Neural cell (in vitro differentiated cells): Measurements from ENCODE around the gene FAM98C. TPM values are rescaled to one million over a fixed set of nuclear protein-coding genes. Genes with fewer than 3 reads are reported as not detected.

Source experiments
- H2AFZ ChIP-seq: fragments of 200-600, 300-800 bp; sonication (generic), shearing (Covaris generic); 2 replicates; pipeline ENCODE4 v1.6.0; 2014; ENCODE audit warnings: low read depth, mild to moderate bottlenecking, antibody characterized with exemption, low read length, moderate library complexity
- H3F3A ChIP-seq: fragments of 200-600 bp; shearing (Covaris generic); 2 replicates; pipeline ENCODE4 v1.6.1; 2016; ENCODE audit warnings: mild to moderate bottlenecking, moderate library complexity, mixed read lengths, antibody characterized with exemption, low read length; ENCODE audit not compliant: insufficient read depth, poor library complexity, severe bottlenecking
- H3K27ac ChIP-seq: fragments of 200-600, 300-800 bp; sonication (generic), shearing (Covaris generic); 2 replicates; pipeline ENCODE4 v1.5.1; 2014; ENCODE audit warnings: mild to moderate bottlenecking, low read length, moderate library complexity
- H3K27me3 ChIP-seq: fragments of 300-800, 200-600 bp; sonication (generic), shearing (Covaris generic); 2 replicates; pipeline ENCODE4 v1.6.0; 2014; ENCODE audit warnings: mild to moderate bottlenecking, low read depth, low read length, moderate library complexity; ENCODE audit not compliant: insufficient read depth
- H3K36me3 ChIP-seq: fragments of 300-800, 200-600 bp; sonication (generic), shearing (Covaris generic); 2 replicates; pipeline ENCODE4 v1.5.1; 2014; ENCODE audit warnings: mild to moderate bottlenecking, antibody characterized with exemption, low read length, moderate library complexity; ENCODE audit not compliant: insufficient read depth
- H3K4me2 ChIP-seq: fragments of 300-800, 200-600 bp; sonication (generic), shearing (Covaris generic); 2 replicates; pipeline ENCODE4 v1.6.0; 2014; ENCODE audit warnings: mild to moderate bottlenecking, low read length
- H3K4me3 ChIP-seq: fragments of 300-800, 200-600 bp; sonication (generic), shearing (Covaris generic); 2 replicates; pipeline ENCODE4 v1.5.1; 2014; ENCODE audit warnings: mild to moderate bottlenecking, low read length, moderate library complexity
- H3K79me2 ChIP-seq: fragments of 200-600 bp; shearing (Covaris generic); replicated peaks from 2 replicates; pipeline ENCODE4 v1.6.0; 2014; ENCODE audit warnings: mild to moderate bottlenecking, low read length, moderate library complexity; ENCODE audit not compliant: insufficient read depth
- H3K9ac ChIP-seq: fragments of 300-800, 200-600 bp; sonication (generic), shearing (Covaris generic); 2 replicates; pipeline ENCODE4 v1.6.1; 2016; ENCODE audit warnings: mild to moderate bottlenecking, low read length, mixed read lengths
- H3K9me2 ChIP-seq: fragments of 200-600 bp; shearing (Covaris generic); 2 replicates; pipeline ENCODE4 v1.6.1; 2016; ENCODE audit warnings: mild to moderate bottlenecking, low read length, mixed read lengths; ENCODE audit not compliant: insufficient read depth
- H3K9me3 ChIP-seq: fragments of 200-600, 300-800 bp; sonication (generic), shearing (Covaris generic); 2 replicates; pipeline ENCODE4 v1.6.1; 2016; ENCODE audit warnings: mild to moderate bottlenecking, mixed run types, low read length, moderate library complexity, mixed read lengths
- H4K20me1 ChIP-seq: fragments of 200-600 bp; shearing (Covaris generic); 2 replicates; pipeline ENCODE4 v1.6.1; 2016; ENCODE audit warnings: mild to moderate bottlenecking, mixed run types; ENCODE audit not compliant: insufficient read depth
- EP300 ChIP-seq: fragments of 450-650 bp; conservative IDR thresholded peaks from 2 replicates; pipeline ENCODE4 v1.6.1; 2014; ENCODE audit warnings: antibody characterized with exemption, mild to moderate bottlenecking, moderate library complexity; ENCODE audit not compliant: poor library complexity, severe bottlenecking
- EZH2 ChIP-seq: fragments of 200-600, 300-800 bp; shearing (Covaris generic), sonication (generic); IDR thresholded peaks from 2 replicates; pipeline ENCODE4 v1.6.1; 2014; ENCODE audit warnings: antibody characterized with exemption, low read length, borderline replicate concordance, mild to moderate bottlenecking; ENCODE audit not compliant: insufficient read depth, poor library complexity, severe bottlenecking
- MXI1 ChIP-seq: fragments of 450-650 bp; conservative IDR thresholded peaks from 2 replicates; pipeline ENCODE4 v1.6.1; 2014; ENCODE audit warnings: antibody characterized with exemption, mild to moderate bottlenecking; ENCODE audit not compliant: poor library complexity, severe bottlenecking
- POLR2AphosphoS5 ChIP-seq: IDR thresholded peaks from 2 replicates; pipeline ENCODE4 v1.6.1; 2012
- RAD21 ChIP-seq: fragments of 450-650 bp; conservative IDR thresholded peaks from 2 replicates; pipeline ENCODE4 v1.6.1; 2014; ENCODE audit warnings: antibody characterized with exemption, mild to moderate bottlenecking, moderate library complexity
- SMC3 ChIP-seq: fragments of 450-650 bp; conservative IDR thresholded peaks from 2 replicates; pipeline ENCODE4 v1.6.1; 2014; ENCODE audit warnings: antibody characterized with exemption, mild to moderate bottlenecking, moderate library complexity; ENCODE audit not compliant: poor library complexity
- TAF1 ChIP-seq: IDR thresholded peaks from 2 replicates; pipeline ENCODE4 v1.6.1; 2012; ENCODE audit warnings: low read depth
- polyA plus RNA-seq: library from polyadenylated mRNA; depleted of rRNA; stranded (reverse); fragments of >200 nt; gene quantifications from 2 replicates; pipeline ENCODE4 v1.2.3, GENCODE V29; 2014
- TF ChIP-seq, protein P1 (sequence below): fragments of 450-650 bp; IDR thresholded peaks from 2 replicates; pipeline ENCODE4 v1.5.1; 2014; ENCODE audit warnings: antibody characterized with exemption, mild to moderate bottlenecking, moderate library complexity; ENCODE audit not compliant: poor library complexity, severe bottlenecking
- TF ChIP-seq, protein P2 (sequence below): IDR thresholded peaks from 2 replicates; pipeline ENCODE4 v1.6.1; 2012; ENCODE audit warnings: borderline replicate concordance

The FAM98C gene
- polyA plus RNA-seq, 1 donor from 2014 or later: 79.3 TPM

- Histone ChIP-seq H3F3A (no peaks in the 10 kb centered on the region), H3K27ac (no peak overlapping the region), H3K9ac (no peak overlapping the region), H3K79me2 (peaks cover under 1% of the 10 kb centered on the region), H3K36me3 (no peaks in the 10 kb centered on the region), H3K4me2 (no peak overlapping the region), H3K27me3 (no peaks in the 10 kb centered on the region), H2AFZ (no peak overlapping the region), H3K9me2 (no peaks in the 10 kb centered on the region), H3K4me3 (no peak overlapping the region), H4K20me1 (no peaks in the 10 kb centered on the region), H3K9me3 (no peaks in the 10 kb centered on the region)
- TF ChIP-seq, protein P1, sequence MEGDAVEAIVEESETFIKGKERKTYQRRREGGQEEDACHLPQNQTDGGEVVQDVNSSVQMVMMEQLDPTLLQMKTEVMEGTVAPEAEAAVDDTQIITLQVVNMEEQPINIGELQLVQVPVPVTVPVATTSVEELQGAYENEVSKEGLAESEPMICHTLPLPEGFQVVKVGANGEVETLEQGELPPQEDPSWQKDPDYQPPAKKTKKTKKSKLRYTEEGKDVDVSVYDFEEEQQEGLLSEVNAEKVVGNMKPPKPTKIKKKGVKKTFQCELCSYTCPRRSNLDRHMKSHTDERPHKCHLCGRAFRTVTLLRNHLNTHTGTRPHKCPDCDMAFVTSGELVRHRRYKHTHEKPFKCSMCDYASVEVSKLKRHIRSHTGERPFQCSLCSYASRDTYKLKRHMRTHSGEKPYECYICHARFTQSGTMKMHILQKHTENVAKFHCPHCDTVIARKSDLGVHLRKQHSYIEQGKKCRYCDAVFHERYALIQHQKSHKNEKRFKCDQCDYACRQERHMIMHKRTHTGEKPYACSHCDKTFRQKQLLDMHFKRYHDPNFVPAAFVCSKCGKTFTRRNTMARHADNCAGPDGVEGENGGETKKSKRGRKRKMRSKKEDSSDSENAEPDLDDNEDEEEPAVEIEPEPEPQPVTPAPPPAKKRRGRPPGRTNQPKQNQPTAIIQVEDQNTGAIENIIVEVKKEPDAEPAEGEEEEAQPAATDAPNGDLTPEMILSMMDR: no peak
- TF ChIP-seq MXI1 (no peak), SMC3 (no peak), RAD21 (no peak), EZH2 (no peak), EP300 (no peak), POLR2AphosphoS5 (no peak), TAF1 (no peak)
- TF ChIP-seq, protein P2, sequence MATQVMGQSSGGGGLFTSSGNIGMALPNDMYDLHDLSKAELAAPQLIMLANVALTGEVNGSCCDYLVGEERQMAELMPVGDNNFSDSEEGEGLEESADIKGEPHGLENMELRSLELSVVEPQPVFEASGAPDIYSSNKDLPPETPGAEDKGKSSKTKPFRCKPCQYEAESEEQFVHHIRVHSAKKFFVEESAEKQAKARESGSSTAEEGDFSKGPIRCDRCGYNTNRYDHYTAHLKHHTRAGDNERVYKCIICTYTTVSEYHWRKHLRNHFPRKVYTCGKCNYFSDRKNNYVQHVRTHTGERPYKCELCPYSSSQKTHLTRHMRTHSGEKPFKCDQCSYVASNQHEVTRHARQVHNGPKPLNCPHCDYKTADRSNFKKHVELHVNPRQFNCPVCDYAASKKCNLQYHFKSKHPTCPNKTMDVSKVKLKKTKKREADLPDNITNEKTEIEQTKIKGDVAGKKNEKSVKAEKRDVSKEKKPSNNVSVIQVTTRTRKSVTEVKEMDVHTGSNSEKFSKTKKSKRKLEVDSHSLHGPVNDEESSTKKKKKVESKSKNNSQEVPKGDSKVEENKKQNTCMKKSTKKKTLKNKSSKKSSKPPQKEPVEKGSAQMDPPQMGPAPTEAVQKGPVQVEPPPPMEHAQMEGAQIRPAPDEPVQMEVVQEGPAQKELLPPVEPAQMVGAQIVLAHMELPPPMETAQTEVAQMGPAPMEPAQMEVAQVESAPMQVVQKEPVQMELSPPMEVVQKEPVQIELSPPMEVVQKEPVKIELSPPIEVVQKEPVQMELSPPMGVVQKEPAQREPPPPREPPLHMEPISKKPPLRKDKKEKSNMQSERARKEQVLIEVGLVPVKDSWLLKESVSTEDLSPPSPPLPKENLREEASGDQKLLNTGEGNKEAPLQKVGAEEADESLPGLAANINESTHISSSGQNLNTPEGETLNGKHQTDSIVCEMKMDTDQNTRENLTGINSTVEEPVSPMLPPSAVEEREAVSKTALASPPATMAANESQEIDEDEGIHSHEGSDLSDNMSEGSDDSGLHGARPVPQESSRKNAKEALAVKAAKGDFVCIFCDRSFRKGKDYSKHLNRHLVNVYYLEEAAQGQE: no peak
Observed at GRCh38 chr19:38383743-38384142, 19.1 kb upstream of the FAM98C start.

DNA sequence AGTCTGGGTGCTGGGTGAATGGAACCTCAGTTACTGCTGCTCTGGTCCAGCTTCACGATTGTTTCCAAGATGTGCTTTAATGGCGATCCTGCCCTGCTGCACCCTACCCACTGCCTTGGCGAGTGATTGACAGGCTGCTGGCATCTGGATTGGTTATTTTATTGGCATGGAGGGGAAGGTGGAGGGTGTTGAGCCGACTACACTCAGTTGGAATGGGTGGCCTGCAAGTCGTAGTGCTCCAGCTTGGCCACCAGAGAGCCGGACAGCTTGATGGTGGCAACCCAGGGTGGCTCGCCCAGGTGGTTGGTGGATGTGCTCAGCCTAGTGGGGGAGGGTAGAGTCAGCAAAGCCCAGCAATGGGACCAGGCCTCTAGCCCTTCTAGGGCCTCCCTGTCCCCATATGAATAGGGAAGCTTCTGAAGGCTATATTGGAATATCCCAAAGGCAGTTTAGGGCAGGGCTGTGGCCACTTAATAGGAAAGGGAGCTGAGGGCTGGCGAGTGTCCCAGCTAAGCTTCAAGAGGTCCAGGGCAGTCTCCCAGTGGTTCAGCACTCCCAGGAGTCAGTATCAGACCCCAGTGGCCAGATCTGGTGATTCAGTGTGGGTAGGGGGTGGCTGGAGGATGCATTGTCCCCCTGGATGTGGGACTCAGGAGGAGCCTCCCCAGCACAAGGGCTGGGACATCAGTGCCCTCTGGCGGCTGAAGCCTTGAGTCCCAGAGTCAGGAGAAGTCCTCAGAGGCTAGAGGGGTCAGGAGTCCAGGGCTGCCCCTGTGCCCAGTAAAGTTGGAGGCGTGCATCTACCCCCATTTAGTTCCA lies 18.5 kb upstream of the FAM98C start:
- Histone ChIP-seq H3K4me2 (no peak overlapping the region), H3K27ac (no peak overlapping the region), H3K9ac (no peak overlapping the region), H2AFZ (no peak overlapping the region), H3F3A (no peaks in the 10 kb centered on the region), H3K27me3 (no peaks in the 10 kb centered on the region), H3K9me2 (no peaks in the 10 kb centered on the region), H3K36me3 (no peaks in the 10 kb centered on the region), H3K4me3 (no peak overlapping the region), H3K9me3 (no peaks in the 10 kb centered on the region), H4K20me1 (no peaks in the 10 kb centered on the region), H3K79me2 (peaks cover 6% of the 10 kb centered on the region)
- TF ChIP-seq SMC3: no peak
